OCI-LY3 (cell line): Measurements from ENCODE around the gene ASB7.

ENCODE experiments used
- CTCF ChIP-seq: fragments of 200-600, 300-600 bp; sonication (generic); IDR thresholded peaks from 2 replicates; pipeline ENCODE4 v1.5.1; 2014; ENCODE audit warnings: antibody characterized with exemption, low read length, low read depth
- EZH2phosphoT487 ChIP-seq: fragments of 200-600 bp; shearing (Covaris generic); IDR thresholded peaks from 2 replicates; pipeline ENCODE4 v1.6.1; 2018; ENCODE audit warnings: antibody characterized with exemption, mixed run types, low read depth

- TF ChIP-seq CTCF (no peak), EZH2phosphoT487 (no peak)
Observed at GRCh38 chr15:100602823-100603393, 519 bp downstream of the ASB7 start.
